Measurements from ENCODE around the gene NEK1.

DNA sequence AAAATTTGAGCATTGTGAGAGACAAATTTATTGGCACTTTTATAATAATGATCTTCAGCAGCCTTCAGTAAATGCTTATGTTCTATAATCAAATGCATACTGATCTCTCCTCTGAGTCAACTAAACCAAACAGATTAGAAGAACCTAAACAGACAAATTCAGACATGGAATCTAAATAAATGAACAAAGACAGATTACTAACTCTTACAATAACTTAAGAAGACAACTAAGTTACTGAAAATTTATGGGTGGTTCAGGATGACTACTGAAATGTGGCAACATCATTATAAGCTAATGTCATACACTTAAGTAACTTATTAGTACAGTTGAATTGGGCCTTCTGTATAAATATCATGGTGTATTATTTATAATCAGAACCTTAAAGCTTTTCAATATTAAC is 127.3 kb downstream of the NEK1 start:
- TF ChIP-seq, protein P1, sequence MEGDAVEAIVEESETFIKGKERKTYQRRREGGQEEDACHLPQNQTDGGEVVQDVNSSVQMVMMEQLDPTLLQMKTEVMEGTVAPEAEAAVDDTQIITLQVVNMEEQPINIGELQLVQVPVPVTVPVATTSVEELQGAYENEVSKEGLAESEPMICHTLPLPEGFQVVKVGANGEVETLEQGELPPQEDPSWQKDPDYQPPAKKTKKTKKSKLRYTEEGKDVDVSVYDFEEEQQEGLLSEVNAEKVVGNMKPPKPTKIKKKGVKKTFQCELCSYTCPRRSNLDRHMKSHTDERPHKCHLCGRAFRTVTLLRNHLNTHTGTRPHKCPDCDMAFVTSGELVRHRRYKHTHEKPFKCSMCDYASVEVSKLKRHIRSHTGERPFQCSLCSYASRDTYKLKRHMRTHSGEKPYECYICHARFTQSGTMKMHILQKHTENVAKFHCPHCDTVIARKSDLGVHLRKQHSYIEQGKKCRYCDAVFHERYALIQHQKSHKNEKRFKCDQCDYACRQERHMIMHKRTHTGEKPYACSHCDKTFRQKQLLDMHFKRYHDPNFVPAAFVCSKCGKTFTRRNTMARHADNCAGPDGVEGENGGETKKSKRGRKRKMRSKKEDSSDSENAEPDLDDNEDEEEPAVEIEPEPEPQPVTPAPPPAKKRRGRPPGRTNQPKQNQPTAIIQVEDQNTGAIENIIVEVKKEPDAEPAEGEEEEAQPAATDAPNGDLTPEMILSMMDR (IDR thresholded peaks at IDR 0.05; ENCODE audit: extremely low read depth in 1 of 2, insufficient read depth in 1 of 2, low read depth in 1 of 2, low read length in 2 of 2): no peak
- no peak for TF ChIP-seq POLR2A (IDR thresholded peaks at IDR 0.05; ENCODE audit: low read depth, low read length)

Measured in endothelial cell of umbilical vein (primary cell).